Measurements from ENCODE around the gene MAP2K5. TPM values are rescaled to one million over a fixed set of nuclear protein-coding genes. Genes with fewer than 3 reads are reported as not detected.

The MAP2K5 gene
- total and polyA plus RNA-seq, 2 experiments from 2014 or later: 12.4 to 13.7 TPM

- Histone ChIP-seq H2AFZ (no peak overlapping the region), H3K27ac (no peak overlapping the region), H3K79me2 (no peaks in the 10 kb centered on the region), H3K9me2 (replicated peaks; ENCODE audit: insufficient read depth) (no peaks in the 10 kb centered on the region), H3K4me2 (no peak overlapping the region), H3K9me3 (ENCODE audit: low read depth) (no peaks in the 10 kb centered on the region), H3K4me3 (no peak overlapping the region), H3K36me3 (replicated peaks; ENCODE audit: insufficient read depth, low read depth) (no peaks in the 10 kb centered on the region), H3K4me1 (ENCODE audit: insufficient read depth) (peaks cover 7% of the 10 kb centered on the region), H3K27me3 (no peaks in the 10 kb centered on the region), H4K20me1 (ENCODE audit: insufficient read depth, poor library complexity, severe bottlenecking) (no peaks in the 10 kb centered on the region)
- 68% methylated on average over 7 of the region's 7 CpGs for WGBS (ENCODE audit: low lambda C conversion rate, missing lambda C conversion rate)
- TF ChIP-seq EZH2phosphoT487 (IDR thresholded peaks at IDR 0.05; ENCODE audit: low read depth, severe bottlenecking, unreplicated experiment) (no peak), CTCF (IDR thresholded peaks at IDR 0.05; ENCODE audit: poor library complexity) (no peak), EZH2 (IDR thresholded peaks at IDR 0.05; ENCODE audit: borderline replicate concordance) (no peak)
- no peak for DNase-seq (ENCODE audit: low spot score)
Measured at GRCh38 chr15:67850336-67850735, 307.8 kb downstream of the MAP2K5 start.

GRCh38 chr15:67850994-67851571 lies 308.6 kb downstream of the MAP2K5 start:
- no peaks in the 10 kb centered on the region for H3K9me2 ChIP-seq (replicated peaks; ENCODE audit: insufficient read depth)
- H3K27me3 ChIP-seq: no peaks in the 10 kb centered on the region
- H3K36me3 ChIP-seq (replicated peaks; ENCODE audit: insufficient read depth, low read depth): no peaks in the 10 kb centered on the region
- no peaks in the 10 kb centered on the region for H4K20me1 ChIP-seq (ENCODE audit: insufficient read depth, poor library complexity, severe bottlenecking)
- no peak overlapping the region for H3K4me2 ChIP-seq
- TF ChIP-seq EZH2 (IDR thresholded peaks at IDR 0.05; ENCODE audit: borderline replicate concordance) (no peak), CTCF (IDR thresholded peaks at IDR 0.05; ENCODE audit: poor library complexity) (no peak), EZH2phosphoT487 (IDR thresholded peaks at IDR 0.05; ENCODE audit: low read depth, severe bottlenecking, unreplicated experiment) (no peak)
- H3K4me3 ChIP-seq: no peak overlapping the region
- WGBS (ENCODE audit: low lambda C conversion rate, missing lambda C conversion rate): 77% methylated on average over 4 of the region's 4 CpGs
- H3K79me2 ChIP-seq: no peaks in the 10 kb centered on the region
- no peak overlapping the region for H3K27ac ChIP-seq
- H2AFZ ChIP-seq: no peak overlapping the region
- H3K4me1 ChIP-seq (ENCODE audit: insufficient read depth): peaks cover 7% of the 10 kb centered on the region
- no peaks in the 10 kb centered on the region for H3K9me3 ChIP-seq (ENCODE audit: low read depth)
- DNase-seq (ENCODE audit: low spot score): no peak

GRCh38 chr15:67852418-67852817 lies 309.9 kb downstream of the MAP2K5 start:
- no peak for DNase-seq (ENCODE audit: low spot score)
- Histone ChIP-seq H3K36me3 (replicated peaks; ENCODE audit: insufficient read depth, low read depth) (no peaks in the 10 kb centered on the region), H3K4me1 (ENCODE audit: insufficient read depth) (peaks cover 7% of the 10 kb centered on the region), H3K79me2 (no peaks in the 10 kb centered on the region), H3K27me3 (no peaks in the 10 kb centered on the region), H3K27ac (no peak overlapping the region), H4K20me1 (ENCODE audit: insufficient read depth, poor library complexity, severe bottlenecking) (no peaks in the 10 kb centered on the region), H2AFZ (no peak overlapping the region), H3K9me3 (ENCODE audit: low read depth) (no peaks in the 10 kb centered on the region), H3K9me2 (replicated peaks; ENCODE audit: insufficient read depth) (no peaks in the 10 kb centered on the region), H3K4me2 (no peak overlapping the region), H3K4me3 (no peak overlapping the region)
- TF ChIP-seq EZH2 (IDR thresholded peaks at IDR 0.05; ENCODE audit: borderline replicate concordance) (no peak), EZH2phosphoT487 (IDR thresholded peaks at IDR 0.05; ENCODE audit: low read depth, severe bottlenecking, unreplicated experiment) (no peak), CTCF (IDR thresholded peaks at IDR 0.05; ENCODE audit: poor library complexity) (no peak)
- WGBS (ENCODE audit: low lambda C conversion rate, missing lambda C conversion rate): 85% methylated on average over 3 of the region's 3 CpGs
